ENCODE measurements around the gene GRID1.

Gene GRID1

DNA sequence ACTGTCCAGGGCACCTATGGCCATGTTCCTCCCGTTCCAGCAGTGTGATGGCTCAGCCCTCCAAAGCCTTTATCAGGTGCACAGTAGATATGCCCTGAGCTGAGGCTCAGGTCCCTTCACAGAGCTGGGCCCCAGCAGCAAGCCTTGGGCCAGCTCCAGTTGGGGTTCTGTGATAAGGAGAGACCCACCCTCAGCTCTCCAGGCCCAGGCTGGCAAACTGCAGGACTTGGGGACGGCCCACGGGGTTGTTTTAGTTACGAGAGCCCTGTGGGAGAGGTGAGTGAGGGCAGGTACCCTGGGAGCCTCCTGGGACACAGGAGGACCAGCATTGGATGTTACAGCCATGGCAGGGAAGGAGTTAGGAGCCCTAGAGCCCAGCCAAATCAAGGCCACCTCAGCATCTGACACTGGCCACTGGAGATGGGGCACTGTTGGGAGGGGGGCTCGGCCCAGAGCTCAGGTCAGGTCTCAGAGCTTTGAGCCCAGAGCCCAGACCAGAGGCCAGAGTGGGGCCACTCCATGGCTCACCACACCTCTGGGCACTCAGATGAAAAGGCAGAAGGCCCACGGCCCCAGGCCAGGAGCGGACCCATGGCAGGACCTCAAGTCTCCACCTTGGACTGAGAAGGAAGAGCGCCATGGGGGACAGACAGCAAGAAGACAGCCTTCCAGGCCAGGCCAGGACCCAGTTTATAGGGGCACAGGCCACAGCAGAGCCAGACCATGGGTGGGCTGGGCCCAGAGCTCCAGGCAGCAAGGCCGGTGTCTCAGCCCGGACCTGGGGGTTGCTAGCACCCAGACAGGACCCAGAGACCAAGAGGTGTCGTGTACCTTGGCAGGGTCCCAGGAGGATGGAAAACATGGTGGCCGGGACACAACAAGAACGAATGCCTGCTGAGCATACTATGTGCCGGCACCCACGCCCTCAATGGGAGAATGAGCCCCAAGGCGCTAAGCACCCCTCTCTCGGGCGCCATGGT lies 12.8 kb downstream of the GRID1 start:
- no peak for DNase-seq (ENCODE audit: low spot score)

DNA sequence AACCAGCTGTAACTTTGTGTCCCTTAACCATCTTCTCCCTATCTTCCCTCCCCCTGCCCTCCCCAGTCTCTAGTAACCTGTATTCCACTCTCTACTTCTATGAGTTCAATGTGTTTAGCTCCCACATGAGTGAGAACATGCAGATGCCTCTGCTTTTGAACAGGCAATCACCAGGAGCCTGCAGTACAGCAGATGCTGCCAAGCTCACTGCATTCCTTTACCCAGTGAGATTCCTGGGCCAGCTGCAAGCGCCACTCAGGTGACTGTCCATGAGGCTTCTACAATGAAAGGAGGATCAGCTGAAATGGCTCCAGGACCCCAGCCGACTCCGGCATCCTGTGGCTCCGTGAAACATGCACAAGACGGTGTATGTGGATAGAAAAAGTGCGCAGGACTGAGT lies 15.7 kb downstream of the GRID1 start:
- DNase-seq (ENCODE audit: low spot score): no peak

DNA sequence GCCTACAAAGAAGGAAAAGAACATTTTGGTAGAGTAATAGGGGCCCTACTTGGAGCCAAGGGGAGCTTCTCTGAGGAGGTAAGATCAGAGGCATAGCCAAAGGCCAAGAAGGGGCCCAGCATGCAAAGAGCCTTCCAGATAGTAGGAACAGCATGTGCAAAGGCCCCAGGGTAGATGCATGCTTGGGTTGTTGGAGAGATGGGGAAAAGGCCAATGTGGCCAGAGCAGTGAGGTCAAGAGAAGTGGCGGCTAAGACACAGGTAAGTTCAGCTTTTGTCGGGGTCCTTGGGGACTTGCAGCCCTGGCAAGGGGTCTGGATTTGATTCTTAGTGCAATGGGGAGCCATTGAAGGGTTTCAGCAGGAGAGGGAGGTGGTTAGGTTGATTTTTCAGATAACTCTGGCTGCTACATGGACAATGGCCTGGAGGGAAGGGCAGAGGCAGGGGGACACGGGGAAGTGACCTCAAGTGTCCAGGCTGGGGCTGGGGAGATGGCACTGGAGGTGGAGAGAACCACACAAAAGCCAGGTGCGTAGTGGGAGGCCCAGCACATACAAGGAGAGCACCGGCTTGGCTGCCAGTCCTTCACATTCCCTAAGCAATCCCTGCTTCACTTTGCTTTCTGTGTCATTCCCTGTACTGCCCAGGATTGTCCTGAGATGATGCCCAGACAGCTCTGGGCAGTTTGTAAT lies 16.5 kb downstream of the GRID1 start:
- DNase-seq (ENCODE audit: low spot score): no peak

DNA sequence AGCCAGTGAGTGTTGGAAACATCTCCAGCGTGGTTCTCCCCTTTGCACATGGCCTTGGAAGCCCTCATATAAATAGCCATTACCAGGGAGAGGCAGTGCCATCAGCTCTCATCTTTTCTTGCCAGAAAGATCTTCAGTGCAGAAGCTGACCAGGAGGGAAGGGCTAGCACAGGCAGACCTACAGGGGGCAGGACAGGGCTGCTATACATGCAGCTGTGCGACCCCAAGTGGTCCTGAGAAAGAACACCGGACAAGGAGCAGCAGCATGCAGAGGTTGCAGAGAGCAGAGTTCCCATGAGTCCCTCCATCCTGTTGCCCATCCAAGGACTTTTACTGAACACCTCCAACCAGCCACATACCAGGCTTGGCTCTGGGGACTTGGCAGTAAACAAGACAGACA lies 17.1 kb downstream of the GRID1 start:
- DNase-seq (ENCODE audit: low spot score): no peak

DNA sequence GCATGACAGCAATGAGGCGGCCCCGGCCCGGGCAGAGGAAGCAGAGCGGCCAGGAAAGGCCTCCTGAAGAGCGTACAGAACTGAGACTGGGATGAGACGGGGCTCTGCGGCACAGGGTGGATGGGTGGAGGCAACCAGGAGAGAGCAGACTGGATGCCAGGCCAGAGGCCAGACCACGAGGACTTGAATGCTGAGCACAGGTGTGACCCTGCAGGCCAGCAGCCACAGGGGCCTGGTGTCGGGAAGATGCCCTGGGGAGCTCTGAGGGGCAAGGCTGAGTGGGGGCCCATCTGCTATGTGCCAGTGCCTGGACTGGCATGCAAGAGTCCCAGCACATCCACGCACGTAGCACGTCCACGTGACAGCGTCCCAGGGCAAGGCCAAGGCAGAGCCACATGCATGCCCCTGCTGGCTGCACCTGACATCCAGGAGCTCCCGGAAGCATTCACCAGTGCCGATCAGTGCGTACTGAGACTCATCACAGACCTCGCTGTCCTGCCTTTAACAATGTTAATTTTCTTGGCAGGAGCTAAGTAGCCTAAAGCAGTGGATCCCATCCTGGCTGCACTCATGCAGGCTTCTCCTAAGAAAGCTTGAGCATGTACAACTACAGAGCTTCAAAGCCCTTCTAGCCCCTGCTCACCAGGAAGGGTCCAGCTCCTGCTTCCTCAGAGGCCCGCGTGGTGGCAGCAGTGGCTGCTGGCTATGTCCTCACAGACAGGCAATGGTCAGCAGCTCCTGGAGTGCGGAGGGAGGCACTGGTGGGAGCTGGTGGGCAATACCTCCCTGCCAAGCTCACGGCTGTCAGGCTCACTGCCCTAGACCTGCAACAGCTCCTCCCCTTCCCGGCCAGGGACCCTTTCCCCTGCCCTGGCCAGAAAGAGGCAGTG lies 18.0 kb downstream of the GRID1 start:
- no peak for DNase-seq (ENCODE audit: low spot score)

DNA sequence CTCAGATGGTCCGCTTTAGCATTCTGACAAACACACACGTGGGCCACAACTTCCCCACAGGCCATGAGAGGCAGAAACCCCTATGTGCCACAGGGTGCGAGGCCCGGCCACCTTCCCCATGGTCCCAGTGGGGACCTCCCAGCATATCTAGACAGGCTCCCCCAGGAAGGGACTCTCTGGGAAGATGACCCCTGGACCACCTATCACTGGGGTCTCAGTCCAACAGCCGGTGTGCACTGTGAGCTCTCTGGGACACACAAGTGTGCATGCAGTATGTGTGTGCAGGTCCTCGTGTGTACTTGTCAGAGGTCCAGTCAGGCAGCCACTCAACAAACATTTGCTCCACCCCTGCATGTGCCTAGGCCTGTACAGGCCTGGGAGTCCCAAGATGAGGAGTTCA lies 18.7 kb downstream of the GRID1 start:
- no peak for DNase-seq (ENCODE audit: low spot score)

DNA sequence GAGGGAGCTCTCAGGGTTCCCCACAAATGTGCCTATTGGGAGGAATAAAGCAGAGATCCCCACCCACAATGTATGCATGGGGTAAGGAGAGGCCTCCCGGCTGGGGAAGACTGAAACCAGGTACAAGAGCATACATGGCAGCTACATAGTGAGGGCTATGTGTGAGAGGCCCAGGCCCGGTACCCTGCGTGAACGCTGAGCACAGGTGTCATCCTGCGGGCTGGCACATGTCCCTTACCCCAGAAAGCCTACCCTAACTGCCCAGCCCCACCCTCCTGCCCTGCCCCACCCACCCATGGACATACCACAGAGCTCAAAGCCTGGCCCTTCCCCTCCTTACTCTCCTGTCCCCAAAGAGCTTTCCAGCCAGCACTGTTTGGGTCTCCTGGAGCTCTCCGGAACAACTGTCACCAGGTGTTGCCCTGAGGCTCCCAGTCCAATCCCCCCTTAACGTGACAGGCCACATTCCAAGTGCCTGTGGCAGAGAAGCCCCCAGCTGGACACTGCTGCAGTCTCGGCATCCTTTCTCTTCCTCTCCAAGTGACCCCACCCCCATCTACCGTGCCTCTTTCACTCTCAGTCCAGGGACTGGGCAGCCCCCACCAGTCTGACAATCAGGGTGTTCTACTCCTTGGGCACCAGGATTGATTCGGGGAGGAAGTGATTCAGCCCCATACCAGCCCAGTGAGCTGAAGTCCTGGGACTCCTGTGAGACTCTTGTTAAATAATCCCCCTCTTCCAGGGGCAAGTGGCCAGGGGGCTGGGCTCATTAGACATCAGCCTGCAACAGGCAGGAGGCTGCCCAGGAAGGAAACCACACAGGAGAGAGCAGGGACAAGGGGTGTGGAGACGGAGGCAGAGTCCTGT lies 19.6 kb downstream of the GRID1 start:
- DNase-seq (ENCODE audit: low spot score): no peak

DNA sequence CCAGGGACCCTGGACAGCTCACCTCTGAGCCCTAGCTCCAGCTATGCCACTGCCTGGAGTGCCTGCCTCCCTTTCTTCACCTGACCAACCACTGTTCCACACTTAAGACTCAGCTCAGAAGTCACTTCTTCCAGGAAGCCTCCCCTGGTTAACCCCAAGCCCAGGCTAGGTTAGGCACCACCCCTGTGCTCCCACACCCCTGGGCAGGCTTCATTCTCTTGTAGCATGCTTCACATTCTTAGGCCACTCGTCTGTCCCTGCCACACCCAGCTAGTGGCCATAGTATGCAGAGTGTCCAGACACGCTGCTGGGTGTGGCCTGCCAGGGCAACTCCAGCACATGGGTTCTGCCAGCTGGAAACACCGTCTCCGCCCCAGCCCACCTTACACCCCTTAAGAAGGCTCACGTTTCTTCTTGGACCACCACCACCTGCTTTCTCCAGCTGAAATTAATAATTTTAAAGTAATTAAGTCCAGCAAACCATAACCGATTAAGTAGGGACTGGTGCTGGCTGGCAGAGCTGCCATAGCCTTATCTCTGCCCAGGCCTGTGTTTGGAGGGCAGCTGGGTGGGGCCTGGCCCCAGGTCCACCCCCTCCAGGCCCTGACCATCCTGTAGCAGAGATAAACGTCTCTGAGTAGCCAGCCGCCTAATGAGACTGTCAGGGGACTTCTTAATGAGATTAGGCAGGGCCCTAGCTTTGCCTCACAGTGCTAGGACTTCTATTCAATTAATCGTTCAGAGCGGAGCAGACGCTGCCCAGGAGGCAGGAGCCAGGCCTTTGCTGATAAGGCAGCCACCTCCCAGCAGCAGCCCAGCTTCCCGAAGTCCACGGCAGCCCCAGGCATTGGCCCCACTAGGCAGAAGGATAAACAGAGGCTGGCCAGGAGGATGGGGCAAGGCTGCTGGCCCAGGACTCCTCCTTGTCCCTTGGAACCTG lies 20.5 kb downstream of the GRID1 start:
- no peak for DNase-seq (ENCODE audit: low spot score)

DNA sequence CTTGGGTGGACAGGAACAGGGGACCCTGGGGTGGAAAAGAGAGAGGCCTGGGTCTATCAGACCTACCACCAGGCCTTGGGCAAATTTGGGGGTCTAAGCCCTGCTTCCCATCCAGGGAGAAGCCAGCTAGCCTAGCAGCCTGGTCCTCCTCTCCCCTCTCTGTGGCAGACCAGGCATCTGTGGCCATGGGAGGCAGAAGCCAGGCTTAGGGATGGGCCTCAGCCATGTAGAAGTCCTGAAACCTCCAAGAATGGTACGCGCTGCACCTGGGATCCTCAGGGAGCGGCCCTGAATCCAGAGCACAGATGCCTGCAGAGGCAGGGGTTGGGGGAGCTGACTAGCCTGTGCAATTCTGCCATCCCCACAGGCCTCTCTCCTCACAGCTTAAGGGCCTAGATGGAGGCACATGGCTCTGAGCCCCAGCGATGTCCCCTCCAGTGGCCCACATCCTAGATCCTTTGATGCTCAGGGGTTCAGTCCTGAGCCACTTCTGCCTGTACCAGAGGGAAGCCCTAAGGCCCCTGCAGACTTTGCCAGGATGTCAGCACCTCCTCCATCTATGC lies 21.2 kb downstream of the GRID1 start:
- no peak for DNase-seq (ENCODE audit: low spot score)

DNA sequence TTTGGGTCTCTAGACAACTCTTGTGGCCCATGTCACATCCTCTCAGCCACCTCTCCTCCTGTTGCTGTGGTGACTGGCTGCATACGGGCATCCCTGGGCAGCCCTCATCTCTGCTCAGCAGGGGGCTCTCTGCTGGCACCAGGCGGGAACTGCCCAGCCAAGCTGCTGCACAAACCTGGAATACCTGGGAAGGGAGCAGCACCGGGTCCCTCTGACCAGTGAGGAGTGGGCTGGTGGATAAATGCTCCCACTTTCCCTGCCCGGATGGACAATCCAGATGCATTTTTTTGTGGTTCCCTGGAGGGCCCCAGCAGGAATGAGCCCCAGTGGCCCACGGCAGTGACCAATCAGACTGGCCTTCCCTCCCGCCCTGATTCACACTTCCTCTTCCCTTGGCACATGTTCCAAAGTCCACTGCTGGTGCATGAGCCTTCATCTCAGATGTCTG lies 21.9 kb downstream of the GRID1 start:
- DNase-seq (ENCODE audit: low spot score): no peak

DNA sequence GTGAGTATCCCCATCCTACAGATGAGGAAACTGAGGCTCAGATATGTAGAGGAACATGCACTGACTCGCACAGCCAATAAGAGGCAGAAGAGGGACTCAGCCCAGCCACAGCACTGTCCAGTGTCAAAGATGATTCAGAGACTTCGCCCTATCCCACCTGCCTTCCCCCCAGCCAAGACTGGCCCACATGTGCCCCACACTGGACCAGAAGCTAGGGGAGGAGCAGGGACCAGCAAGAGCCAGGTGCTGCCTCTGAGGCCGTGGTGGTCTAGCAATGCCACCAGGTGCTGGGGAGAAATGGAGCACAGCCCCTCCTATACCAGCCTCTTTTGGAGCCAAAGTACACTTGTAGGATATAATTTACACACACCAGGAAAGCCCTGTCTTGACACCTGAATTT lies 22.3 kb downstream of the GRID1 start:
- no peak for DNase-seq (ENCODE audit: low spot score)

DNA sequence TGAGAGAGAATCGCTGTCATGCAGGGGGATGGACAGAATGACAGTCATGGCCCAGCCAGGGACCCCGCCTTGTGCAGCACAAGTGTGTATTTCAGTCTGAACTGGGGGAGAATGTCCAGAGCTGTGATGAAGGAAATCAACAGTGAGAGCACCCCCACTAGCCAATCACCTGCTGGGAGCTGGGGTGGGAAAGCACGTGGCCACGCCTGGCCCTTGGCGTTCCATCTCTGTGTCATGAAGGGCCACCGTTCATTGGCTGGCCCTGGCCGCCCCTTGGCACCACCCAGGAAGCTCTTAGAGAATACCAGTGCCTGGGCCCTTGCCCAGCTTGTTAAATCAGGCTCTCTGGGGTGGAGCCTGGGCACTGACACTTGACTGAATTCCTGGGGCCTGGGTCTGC lies 22.8 kb downstream of the GRID1 start:
- no peak for DNase-seq (ENCODE audit: low spot score)

DNA sequence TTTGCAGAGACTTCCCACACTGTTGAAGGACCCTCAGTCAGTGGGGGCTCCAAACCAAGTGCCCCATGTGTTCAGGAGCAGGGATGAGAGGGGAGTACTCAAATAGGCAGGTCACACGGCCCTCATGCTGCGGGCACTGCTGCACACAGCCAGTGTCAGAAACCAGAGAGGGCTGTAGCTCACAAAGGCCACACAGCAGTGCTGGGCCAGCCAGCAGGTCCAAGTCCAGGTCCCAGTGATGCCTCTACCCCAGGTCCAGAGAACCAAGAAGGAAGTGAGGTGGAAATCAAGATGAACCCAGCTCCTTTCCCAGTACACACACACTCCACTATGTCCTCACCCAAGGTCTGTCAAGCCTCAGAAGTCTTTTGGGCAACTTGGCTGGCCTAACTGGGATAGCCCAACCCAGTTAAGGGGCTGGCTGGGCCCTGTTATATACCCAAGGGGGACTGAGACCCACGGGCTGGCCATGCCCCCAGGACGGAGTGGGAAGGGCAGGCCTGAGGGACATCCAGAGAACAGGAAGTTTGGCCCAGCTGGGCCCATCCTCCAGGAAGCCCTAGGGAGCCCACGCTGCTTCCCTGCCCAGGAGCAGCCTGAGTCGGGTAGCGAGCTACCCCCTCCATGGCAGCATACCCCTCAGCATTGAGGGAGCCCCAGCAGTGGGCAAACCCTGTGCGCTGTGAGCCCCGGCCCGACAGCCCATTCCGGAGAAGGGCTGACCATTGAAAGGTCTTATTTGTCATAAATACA lies 24.3 kb downstream of the GRID1 start:
- DNase-seq (ENCODE audit: low spot score): no peak

DNA sequence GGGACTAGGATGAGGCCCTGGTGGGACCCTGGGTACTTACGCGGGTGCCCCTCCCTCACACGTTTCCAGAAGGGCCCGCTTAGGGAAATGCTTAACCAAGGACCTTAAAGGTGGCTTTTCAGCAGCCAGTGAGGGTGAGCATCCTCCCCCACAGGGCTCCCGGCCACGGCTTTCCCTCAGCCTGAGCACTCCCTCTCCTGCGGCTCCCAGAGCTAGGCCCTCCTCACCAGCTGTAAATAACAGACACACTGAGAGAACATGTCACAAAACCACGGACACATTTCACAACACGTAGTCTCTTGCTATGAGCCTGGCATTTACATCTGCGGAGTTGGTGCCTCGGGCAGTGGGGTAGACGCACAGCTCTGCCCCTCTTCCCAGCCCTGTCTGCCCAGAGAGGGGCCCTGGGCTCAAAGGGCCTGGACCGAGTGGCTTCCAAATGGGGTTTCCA lies 25.2 kb downstream of the GRID1 start:
- DNase-seq (ENCODE audit: low spot score): no peak

DNA sequence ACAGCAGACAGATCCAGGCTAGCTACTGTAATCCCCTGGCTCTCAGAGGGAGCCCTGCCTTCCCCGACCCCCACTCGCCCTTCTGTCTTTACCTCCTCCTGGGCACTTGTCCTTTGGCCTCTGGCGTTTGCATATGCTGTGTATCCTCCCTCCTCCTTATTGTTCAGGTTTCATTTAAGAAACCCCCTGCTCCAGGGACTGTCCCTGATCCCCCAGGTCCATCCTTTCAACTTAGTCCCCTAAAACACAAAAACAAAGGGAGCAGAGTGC lies 25.7 kb downstream of the GRID1 start:
- DNase-seq (ENCODE audit: low spot score): no peak

DNA sequence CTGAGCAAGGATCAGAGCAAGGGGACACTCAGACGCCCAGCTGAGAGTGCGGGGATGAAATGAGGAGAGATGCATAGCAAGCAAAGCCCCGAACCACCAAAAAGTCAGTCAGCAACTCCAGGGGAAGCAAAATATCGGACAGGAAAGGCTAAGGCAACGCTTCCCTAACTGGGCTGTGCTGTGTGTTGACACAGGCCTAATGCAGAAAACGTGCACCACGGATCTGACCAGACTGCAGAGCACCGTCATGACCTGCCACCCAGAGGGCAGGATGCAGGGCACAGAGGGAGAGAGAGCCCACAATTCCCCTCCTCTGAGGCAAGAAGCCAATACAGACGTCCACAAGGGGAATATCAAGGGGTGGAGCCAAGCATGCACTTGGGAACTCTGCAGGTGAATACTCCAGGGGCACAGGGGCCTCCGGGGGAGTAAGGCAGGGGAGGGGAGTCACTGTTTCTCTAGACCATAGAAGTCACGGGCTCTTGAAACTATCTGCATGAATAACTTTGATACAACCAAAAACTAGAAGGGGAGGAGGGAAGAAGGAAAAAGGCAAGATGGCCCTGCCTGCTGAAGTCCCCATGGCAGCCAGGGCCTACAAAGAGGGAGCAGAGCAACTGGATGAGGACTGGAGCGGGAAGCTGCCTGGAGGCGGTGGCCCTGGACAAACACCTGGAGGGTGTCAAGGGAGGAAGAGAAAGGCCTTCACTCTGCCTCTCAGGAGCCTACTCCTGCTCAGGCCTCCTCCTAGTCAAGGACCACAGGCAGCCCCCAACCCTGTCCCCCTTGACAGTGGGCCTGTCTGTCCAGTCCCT lies 26.2 kb downstream of the GRID1 start:
- no peak for DNase-seq (ENCODE audit: low spot score)

DNA sequence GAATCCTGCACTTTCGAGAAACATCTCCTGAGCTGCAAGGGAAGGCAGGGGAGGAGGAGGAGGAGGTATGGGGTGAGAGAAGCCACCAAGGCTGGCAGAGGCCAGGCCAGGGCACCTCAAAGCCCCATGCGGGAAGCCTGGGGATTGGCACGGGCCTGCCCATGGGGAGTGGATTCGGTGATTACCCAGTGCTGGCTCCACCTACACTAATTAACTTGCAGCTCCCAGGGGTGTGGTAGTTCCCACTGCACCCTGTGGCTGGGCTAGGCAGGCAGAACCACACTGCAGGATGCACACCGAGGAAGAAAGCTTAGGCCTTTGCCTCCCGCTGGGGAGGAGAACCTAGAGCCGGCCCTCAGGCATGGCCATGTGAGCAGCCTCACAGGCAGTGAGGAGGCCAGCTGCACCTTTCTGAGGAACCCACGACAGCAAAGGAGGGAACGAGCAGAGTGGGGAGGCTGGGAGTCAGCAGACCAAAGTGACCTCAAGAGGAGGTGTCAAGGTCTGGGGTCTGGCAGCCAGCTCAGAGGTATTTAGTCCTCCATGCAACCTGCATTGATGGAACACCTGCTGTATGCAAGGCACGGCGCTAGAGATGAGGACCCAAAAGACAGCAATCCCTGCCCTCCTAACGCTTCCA lies 27.2 kb downstream of the GRID1 start:
- no peak for DNase-seq (ENCODE audit: low spot score)

DNA sequence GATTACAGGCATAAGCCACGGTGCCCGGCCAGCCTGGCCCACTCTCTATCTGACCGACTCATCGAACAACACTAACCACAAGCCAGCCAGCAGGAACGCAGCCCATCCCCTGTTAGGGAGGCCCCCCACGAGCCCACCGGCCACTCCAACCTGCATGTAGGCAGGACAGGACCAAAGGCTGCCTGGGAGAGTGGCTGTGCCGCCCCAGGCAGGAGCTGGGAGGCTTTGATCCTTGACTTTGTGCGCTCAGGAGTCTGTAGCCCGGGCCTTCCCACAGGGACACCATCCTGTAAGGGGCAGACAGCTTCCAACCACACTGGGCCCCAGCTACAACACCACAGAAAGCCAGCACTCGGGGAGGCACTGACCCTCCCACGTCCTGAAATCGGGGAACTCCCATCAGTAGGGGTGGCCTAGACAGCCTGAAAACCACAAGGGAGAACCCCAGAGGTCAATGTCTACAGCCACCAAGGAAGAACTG lies 29.4 kb downstream of the GRID1 start:
- no peak for DNase-seq (ENCODE audit: low spot score)

Measured in putamen (tissue), 1 donor.